Measurements from ENCODE around the gene PPP4R2.

GRCh38 chr3:73010158-73010557 is 13.5 kb downstream of the PPP4R2 start:
- no peak for TF ChIP-seq ATF2 (IDR thresholded peaks at IDR 0.05; ENCODE audit: low read length)
- TF ChIP-seq MXI1 (IDR thresholded peaks at IDR 0.05; ENCODE audit: low read depth, low read length), result no peak
- no peak for TF ChIP-seq CBFB (IDR thresholded peaks at IDR 0.05; ENCODE audit: low read depth)
- TF ChIP-seq RELA (IDR thresholded peaks at IDR 0.05; ENCODE audit: borderline replicate concordance, partially characterized antibody), result no peak
- TF ChIP-seq BRCA1 (IDR thresholded peaks at IDR 0.05; ENCODE audit: low read depth, low read length), result no peak
